ENCODE data around the gene PPIL1.
A peak's percentile ranks its signal among the peaks of the same experiment; 100 is the strongest.
"Not testable (repeated sequence)": the region's sequence is repeated elsewhere in the genome, so short reads cannot be mapped to it uniquely, and the experiment has no call there.

The PPIL1 gene

DNA sequence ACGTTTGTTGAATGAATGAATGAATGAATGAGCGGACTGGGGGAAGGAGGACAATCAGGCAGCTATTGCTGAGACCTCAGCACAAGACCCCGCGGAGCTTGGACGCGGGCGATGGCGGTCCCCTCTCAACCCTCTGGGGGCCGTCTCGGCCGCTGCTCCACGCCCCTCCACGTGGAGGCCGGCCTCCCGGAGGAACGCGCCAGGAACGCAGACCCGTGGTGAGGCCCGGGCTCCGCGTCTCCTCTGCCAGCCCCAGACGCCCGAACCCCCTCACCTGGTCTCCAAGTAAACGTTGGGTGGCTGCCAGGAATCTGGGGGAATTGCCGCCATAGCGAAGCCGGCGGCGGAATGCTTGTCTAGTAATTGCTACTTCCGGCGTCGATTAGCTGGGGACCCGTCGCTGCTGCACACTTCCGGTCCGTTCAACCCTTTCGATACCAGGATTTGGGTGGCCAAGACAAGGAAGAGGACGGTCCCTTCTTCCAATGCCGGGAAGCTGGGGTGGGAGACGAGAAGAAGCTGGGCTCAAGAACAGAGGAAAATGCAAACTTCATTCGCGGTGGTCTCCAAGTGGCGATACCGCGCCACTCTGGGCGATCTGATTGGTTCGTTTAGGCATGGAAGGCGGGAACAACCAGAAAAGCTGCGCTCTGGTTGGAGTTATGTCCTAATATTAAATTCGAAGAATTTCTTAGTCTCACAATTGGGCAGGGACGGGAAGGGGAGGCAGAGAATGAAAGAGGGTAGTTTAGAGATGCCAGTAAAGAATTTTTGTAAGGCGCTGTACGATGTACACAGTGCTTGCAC, at the start of gene PPIL1:
Gene PPIL1, minus strand, starts transcription at position 361 of the 807 bp plus-strand sequence. Its CDS starts 31 bp downstream, at position 330.
- peak; percentile 95 for DNase-seq

DNA sequence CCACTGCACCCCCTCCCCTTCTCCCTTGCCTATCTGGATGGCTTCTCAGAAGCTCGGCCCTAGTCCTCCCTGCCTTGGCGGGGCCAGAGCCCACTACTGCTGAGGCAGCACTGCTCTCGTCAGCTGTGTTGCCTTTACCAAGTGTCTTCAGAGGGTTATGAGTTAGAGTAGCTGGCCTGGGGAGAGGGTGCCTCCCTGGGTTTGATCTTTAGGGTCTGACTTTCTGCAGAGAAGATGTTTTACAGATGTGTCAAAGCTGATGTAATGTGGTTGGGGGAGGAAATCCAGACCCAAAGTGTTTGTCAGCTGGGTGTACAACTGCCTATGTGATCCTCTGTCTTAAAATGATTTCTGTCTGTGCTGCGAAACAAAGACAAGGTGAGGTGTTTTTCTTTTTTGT, 49.5 kb upstream of the PPIL1 start:
- no peak for DNase-seq

DNA sequence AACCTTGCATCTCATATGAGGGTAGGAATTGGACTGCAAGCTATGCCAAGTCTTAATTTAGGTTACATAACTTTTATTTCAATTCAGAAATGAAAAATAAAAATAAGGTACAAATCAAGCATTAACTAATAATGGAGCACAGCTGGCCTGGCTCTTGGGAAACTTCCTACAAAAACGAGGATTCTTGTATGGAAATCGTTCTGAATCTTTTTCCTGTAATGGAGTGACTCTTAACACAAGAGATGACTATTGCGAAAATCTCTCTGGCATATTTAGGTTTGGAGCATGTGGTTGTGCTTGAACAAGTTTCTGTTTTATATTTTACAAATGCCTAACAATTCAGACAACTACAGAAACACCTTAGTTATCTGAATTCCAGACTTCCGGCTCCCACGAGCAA, 45.9 kb upstream of the PPIL1 start:
- DNase-seq = no peak

DNA sequence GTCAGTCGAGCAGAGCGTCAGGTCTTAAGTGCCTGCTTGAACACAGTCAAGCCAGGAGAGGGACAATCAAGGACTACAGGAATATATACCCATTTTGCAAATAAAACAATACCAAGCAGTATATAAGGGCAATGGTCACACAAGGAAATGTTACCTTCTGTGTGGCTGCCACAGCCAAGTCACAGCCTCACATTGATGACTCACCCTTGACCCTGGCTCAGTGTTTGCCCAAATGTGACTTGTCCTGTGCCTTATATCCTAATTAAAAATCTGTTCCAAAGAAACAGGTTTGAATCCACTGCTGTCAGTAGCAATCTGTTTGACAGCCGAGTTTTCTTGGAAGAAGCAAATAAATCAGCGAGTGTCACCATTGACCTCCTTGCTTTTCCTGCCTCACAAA, 45.4 kb upstream of the PPIL1 start:
- DNase-seq = no peak

DNA sequence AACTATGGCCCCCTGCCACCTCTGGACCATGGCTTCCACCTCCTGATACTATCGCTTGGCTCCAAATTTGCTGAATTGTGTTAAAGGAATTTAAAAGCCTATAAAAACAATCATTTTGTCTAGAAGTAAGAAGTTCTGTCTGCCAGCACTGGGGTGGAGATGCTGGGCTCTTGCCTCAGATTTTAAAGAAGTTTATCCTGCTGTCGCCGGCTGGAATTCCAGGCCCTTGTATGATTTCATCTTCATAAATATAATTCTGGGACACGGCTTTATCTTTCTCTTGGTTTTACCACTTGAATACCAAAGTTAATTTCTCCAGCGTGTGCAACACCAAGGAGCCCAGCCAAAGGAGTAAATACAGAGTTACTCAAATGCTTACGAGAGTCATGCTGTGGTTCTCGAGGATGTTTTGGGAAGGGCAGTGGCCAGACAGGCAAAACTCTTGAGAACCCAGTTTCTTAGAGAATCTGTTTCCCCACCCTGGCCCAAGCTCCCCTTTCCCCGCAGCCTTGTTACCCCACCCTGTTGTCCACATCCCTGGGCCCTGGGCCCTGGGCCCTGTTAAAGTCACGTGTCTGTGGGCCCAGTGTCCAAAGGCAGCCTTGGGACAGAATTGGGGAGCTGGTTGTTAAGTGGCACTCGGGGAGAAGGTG, 43.1 kb upstream of the PPIL1 start:
- no peak for DNase-seq

DNA sequence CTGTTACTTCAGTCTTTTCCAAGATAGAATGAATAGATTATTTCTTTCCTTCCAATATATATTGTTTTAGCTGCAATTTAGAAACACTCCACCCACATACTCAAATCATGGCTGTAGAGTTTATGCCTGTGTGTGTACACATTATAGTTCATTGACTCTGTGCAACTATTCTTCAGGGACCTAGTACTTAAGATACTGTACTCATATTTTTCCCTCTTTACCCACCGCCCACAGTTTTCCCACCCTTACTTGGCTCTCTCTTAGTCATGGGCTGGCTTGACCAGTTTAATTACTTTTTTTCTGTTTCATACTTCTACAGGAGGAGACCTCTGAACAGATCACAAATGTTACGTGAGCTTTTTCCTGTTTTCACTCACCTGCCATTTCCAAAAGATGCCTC, 41.5 kb upstream of the PPIL1 start:
- no peak for DNase-seq

DNA sequence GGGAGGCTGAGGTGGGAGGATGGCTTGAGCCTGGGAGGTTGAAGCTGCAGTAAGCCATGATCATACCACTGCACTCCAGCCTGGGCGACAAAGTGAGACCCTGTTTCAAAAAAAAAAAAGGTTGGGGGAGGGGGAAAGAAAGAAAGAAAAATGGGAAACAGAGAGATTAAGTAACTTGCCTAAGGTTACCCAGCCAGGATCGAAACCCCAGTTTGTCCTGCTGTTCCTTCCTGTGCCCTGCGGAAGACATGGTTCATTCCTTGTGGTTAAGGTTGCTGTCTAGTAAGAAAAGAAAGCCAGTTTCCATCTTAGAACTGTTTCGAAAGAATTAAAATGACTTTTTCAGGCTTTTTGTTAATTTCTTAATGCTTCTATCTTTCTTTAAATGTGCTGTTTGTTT, 41.0 kb upstream of the PPIL1 start:
- no peak for DNase-seq

DNA sequence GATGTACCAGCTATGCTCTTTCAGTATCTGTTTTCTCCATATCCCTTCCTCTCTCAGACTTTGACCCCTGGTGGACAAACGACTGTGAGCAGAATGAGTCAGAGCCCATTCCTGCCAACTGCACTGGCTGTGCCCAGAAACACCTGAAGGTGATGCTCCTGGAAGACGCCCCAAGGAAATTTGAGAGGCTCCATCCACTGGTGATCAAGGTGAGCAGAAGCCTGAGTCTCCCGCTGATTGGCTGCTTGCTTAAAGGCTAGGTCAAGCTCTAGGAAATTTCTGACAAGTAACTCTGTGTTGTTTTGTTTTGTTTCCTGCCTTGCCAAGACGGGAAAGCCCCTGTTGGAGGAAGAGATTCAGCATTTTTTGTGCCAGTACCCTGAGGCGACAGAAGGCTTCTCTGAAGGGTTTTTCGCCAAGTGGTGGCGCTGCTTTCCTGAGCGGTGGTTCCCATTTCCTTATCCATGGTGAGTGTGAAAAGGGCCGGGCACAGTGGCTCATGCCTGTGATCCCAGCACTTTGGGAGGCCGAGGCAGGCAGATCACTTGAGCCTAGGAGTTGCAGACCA, 39.7 kb upstream of the PPIL1 start:
- DNase-seq = no peak

DNA sequence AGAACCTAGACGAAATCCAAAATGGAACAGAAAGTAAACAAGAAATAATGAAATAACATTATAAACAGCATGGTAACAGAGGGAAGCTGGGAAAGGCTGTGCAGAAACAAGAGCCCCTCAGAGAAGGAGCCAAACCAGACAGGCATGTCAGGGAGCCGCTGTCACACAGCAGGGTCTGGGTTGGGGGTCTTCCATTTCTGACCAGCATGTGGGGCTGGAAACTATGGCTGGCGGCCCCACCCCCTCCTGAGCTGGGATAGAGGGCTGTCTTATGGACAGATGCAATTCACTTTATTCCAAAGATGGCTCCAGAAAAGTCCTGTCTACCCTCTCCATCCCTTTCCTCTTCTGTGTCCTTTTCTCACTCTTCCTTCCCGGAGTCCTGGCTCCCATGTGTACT, 38.5 kb upstream of the PPIL1 start:
- no peak for DNase-seq

DNA sequence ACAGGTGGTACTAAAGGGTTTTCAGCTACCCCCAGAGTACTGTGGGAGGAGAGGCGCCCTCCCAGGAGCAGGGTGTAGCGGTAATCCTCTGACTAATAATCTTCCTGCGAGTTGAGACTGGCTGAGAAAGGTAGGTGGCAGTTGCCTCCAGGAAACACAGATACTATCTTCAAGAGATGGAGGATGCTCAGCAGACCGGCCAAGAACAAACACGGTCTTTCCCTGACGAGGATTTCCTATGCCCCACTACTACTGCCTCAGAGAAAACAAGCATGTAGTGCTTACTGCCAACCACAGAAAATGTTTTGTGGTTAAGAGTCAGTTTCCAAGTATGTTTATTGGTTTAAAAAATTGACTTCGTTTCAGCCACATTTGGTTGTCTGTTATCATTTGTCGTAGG, 38.0 kb upstream of the PPIL1 start:
- no peak for DNase-seq

DNA sequence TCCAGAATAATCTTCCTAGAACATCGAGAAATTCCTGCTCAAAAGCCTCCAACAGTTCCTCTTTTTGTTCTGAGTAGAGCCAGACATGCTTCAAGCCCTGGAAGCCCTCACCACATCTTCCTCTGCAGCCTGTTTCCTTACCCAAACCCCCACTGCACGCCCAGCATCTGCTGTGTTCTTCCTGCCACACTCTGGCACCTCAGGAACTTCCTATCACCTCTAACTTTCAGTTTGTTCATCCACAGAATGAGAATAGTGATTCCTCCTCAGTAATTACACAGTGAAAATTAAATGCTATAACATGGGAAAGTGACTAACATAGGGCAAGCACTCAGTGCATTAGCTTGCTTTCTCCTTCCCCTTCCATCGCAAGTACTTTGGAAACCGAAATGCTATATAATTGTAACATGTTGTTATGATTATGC, 37.4 kb upstream of the PPIL1 start:
- DNase-seq = no peak

DNA sequence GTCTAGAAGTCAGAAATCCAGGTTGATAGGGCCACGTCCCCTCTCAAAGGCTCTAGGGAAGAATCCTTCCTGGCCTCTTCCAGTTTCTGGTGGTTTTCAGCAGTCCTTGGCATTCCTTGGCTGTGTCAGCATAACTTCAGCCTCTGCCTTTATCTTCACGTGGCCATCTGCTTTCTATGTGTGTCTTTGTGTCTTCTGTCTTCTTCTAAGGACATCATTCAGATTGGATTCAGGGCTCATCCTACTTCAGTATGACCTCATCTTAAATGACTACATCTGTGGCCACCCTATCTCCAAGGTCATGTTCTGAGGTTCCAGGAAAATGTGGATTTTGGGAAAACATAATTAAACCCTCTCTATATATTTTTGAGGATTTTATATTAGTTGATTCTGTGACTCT, 34.1 kb upstream of the PPIL1 start:
- DNase-seq = no peak

DNA sequence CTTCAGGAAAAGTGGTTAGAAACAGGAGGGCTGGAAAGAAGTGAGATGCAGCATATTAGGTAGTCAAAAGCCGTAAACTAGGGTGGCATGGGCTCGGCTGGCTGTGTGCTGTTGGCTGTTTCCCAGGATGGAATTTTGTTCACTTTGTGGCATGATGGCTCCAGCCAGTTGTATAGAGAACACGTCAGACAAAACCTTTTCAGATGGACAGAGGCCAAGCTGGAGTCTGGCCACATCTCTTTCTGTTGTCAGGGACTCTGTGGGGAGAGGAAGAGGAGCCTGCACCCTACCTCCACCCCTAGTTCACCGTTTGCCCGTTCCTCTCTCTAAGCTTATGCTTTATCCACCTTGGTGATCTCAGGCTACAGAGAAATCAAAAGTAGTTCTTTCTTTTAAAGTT, 33.2 kb upstream of the PPIL1 start:
- no peak for DNase-seq

DNA sequence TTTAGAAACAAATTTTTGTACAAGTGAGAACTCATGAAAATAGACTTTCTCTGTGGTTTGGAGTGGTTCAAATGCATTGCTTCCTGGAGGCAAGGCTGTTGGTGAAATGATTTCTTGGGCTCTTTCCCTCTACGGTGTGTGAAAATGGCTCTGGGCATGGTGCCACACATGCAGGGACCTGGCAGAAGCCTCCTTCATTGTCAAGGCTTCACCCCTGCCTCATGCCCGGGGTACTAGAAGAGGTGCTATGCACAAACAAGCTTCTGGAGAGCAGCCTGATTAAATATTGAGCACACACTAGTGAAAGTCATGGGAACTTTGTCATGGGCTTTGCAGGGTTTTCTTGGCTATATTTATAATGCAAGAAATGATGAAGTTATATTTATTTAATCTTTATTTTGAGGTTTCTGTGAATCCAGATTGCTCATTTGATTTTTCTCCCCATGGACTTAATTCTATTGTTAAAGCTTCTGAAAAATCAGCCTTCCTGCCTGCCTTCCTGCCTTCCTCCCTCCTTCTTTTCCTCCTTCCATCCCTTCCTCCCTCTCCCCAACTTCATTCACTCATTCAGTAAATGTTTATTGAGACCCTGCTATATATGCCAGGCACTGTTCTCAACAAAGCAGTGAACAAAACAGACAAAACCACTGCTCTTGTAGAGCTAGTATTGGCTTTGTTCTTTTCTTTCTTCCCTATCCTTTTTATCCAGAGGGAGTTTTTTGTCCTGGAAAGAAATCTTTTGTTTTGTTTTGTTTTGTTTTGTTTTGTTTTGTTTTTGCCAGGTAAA, 32.1 kb upstream of the PPIL1 start:
- no peak for DNase-seq

DNA sequence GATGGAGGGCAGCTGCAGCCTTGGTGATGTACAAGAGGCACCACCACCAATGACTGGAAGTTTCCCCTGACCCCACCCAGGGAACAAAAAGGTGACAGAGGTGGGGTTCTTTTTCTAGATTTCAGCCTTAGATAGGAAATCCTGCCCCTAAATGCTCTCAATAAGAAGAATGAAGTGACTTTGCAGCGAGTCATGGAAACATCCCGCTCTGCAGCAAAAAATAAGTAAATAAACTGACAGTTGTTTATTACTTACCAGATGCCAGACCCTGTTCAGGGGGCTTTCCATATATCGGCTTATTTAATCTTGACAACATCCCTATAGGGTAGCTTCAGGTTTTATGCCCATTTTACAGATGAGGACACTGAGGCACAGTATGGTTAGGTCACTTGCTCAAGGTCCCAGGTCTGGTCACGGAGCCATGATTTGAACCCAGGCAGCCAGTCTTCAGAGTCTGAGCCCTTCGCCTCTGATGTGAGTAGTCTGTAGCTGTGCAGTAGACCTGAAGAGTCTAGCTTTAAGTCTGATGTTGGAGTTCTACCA, 30.3 kb upstream of the PPIL1 start:
- no peak for DNase-seq

DNA sequence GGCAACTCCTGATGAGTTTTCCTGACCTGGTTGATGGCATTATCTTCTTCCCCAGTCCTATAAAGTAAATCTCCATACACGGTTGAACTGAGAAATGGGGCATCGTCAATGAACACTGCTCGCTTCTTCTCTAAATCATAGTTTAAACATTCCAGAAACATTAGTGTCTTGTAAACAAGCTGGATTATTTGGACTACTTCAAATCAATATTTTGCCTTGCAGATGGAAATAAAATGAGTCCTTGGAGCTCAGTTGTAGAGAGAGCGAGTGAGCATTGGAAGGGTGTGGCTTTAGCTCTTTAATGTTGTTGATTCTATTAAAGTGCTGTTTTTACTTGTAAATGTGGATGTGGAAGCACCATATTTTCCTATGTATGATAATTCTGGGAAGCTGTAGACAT, 29.5 kb upstream of the PPIL1 start:
- DNase-seq = no peak

DNA sequence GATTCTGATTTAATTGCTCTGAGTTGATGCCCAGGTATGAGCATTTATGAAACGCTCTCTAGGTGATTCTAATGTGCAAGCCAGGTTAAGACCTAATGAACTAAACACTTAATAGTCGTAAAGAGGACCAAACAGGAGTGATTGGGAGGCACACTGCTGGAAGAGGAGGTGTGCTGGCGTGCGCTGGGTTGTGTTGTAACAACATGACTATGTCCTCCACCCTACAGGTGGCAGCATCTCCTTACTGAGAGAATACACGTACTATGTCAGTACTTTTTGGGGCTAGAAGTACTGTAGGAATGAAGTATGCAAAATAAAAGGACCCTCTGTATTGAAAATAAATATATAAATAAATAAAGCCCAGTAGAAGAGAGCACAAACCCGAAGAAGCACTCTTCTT, 23.0 kb upstream of the PPIL1 start:
- no peak for DNase-seq

DNA sequence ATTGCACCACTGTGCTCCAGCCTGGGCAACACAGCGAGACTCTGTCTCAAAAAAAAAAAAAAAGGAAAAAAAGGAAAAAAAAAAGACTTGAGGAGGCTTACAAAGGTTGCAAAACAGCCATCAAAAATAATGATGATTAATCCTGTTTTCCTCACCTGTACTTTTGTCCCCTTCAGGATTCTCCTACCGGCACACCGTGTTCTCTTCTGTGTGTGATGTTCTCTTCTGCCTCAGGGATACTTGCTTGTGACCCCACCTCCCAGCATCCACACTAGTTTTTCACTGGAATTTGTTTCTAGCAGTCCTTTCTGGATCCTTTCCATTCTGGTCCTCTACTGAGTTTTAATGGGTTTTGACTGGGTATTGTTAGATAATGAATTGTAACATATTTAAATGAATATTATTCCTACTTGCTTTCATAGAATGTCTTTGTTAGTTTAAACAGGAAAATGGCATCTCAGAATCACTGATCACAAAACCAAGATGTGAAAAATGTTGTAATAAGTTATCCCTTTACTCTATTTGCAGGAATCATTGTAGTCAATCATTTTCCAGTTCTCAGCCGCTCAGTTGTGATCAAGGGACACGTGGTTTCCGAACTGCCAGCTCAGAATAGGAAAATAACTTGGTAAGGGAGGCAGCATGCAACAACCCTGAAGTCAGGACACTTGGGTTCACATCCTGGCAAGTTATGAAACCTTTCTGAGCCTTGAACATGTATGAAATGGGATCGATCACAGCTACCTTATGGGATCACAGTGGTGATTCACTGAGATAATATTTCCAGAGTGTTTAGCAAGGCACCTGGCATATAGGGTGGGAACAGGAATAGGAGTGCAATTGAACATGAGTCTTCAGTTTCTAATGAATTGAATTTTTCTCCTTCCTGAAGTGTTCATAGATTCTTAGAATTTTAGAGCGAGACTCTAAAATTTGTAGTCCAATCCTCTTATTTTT, 19.7 kb upstream of the PPIL1 start:
- DNase-seq = no peak

DNA sequence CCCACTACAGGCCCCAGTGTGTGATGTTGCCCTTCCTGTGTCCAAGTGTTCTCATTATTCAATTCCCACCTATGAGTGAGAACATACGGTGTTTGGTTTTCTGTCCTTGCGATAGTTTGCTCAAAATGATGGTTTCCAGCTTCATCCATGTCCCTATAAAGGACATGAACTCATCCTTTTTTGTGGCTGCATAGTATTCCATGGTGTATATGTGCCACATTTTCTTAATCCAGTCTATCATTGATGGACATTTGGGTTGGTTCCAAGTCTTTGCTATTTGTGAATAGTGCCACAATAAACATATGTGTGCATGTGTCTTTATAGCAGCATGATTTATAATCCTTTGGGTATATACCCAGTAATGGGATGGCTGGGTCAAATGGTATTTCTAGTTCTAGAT, 16.6 kb upstream of the PPIL1 start:
- not testable (repeated sequence) for DNase-seq

DNA sequence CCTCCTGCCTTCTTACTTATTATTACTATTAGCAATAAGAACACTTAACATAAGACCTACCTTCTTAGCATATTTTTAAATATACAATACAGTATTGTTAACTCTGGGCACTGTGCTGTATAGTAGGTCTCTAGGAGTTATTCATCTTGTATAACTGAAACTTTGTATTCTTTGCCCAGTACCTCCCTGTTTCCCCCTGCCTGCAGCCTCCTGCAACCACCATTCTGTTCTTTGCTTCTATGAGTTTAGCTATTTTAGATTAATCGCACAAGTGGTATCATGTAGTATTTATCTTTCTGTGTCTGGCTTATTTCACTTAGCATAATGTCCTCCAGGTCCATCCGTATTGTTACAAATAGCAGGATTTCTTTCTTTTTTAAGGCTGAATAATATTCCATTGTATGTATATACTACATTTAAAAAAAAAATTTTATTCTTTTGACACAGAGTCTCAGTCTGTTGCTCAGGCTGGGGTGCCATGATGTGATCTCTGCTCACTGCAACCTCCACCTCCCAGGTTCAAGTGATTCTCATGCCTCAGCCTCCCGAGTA, 15.6 kb upstream of the PPIL1 start:
- no peak for DNase-seq

DNA sequence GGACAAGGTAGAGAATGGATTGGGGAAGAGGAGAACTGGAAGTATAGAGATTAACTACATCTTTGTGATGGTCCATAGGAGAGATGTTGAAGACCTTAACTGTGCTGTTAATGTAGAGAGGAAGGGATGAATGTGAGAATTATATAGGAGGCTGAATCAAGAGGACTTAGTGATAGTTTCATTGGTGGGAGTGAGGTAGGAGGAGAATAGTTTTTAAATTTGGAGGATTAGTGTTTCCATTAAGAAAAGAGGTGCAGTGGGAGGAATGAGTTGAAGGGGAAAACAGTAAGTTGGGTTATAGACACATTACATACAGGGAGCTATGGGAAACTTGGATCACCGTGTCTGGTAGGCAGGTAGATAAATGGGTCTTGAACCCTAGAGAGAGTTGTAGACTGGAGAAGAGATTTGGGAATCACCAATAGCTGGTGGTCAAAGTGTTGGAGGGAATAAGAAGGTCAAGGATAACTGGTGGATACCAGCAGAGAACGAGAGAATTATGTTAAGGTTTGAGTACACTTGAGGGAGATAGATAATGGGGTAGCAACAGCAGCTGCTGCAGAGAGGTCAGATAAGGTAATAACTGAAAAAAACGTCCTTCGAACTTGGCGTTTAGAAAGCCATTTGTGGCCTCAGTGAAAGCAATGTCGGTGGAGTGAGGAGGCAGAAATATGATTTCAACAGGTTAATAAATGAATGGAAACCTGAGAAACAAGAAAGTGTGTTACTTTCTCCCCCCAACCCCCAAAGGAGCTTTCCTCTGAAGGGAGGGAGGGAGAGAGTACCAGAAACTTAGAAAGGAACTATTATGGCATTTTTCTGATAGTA, 14.3 kb upstream of the PPIL1 start:
- no peak for DNase-seq
